Vagina (tissue), 2 donors: ENCODE results near the gene SAMMSON. TPM values are rescaled to one million over a fixed set of nuclear protein-coding genes. Genes with fewer than 3 reads are reported as not detected.

Source experiments
- DNase-seq, 2 donors: peaks; one replicate each; pipeline ENCODE4 v3.0.0-alpha.2; 2017; ENCODE audit errors: extremely low spot score in 2 of 2
- H3K27ac ChIP-seq: fragments of 200-600 bp; sonication (generic); one replicate; pipeline ENCODE4 v1.5.1; 2019
- H3K27me3 ChIP-seq: fragments of 200-600 bp; sonication (generic); one replicate; pipeline ENCODE4 v1.5.1; 2019
- H3K36me3 ChIP-seq, 2 donors: fragments of 200-600 bp; sonication (generic); one replicate each; pipeline ENCODE4 v1.5.1; 2017 to 2019
- H3K4me1 ChIP-seq: fragments of 200-600 bp; sonication (generic); one replicate; pipeline ENCODE4 v1.5.1; 2019
- H3K4me3 ChIP-seq, 2 donors: fragments of 200-600 bp; sonication (generic); 1 replicate in 1 of 2; 2 replicates in 1 of 2; pipeline ENCODE4 v1.5.1; 2016 to 2019
- H3K9me3 ChIP-seq: fragments of 200-600 bp; sonication (generic); one replicate; pipeline ENCODE4 v1.5.1; 2019
- POLR2A ChIP-seq, 2 donors: fragments of 450-650 bp; IDR thresholded peaks; one replicate each; pipeline ENCODE4 v1.6.1; 2017; ENCODE audit warnings: antibody characterized with exemption in 2 of 2, mild to moderate bottlenecking in 2 of 2, moderate library complexity in 2 of 2
- POLR2AphosphoS5 ChIP-seq, 2 donors: sonication (generic); formaldehyde crosslinking; IDR thresholded peaks; one replicate each; pipeline ENCODE4 v1.9.0; 2017; ENCODE audit warnings: antibody characterized with exemption in 2 of 2, mild to moderate bottlenecking in 2 of 2, low read depth in 1 of 2; ENCODE audit not compliant: insufficient read depth in 1 of 2
- intact Hi-C: fragments of 100-400 bp; cut with DNase I; formaldehyde crosslinking; loops from one replicate; pipeline ENCODE4 v1.15.1; 2023
- total RNA-seq: library from RNA; depleted of rRNA; stranded (reverse); fragments of >200 nt; gene quantifications from one replicate; pipeline ENCODE4 v1.2.3, GENCODE V29; 2016
- TF ChIP-seq, protein P1 (sequence below), 3 experiments: fragments of 450-650 bp in 2 of 3; fragments of 200-600 bp in 1 of 3; sonication (generic) in 1 of 3; IDR thresholded peaks; one replicate each; pipeline ENCODE4 v1.5.1; 2017 to 2019; ENCODE audit warnings: antibody characterized with exemption in 3 of 3, mild to moderate bottlenecking in 2 of 3, moderate library complexity in 2 of 3

SAMMSON gene
- total RNA-seq, 1 donor from 2014 or later = not detected

DNA sequence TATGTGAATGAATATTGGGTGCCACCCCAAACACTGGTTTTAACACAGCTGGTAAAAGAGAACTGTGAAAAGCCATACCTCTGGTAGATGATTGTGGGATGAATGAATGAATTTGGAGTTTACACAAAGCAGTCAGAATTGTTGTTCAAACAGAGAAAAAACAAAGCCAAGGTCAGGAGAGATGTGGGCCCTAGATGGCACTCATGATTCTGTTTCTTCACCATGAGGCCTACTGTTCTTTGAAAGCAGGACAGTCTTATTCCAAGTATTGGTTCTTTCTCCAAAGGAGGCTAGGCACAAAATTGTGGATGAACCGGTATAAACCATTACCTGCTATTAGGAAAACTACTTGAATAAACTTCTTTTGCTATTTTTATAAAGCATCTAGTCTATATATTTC lies 97.6 kb downstream of the SAMMSON start:
- TF ChIP-seq POLR2AphosphoS5 (IDR thresholded peaks at IDR 0.05; ENCODE audit: insufficient read depth in 1 of 2, low read depth in 1 of 2) = no peak
- TF ChIP-seq, protein P1, sequence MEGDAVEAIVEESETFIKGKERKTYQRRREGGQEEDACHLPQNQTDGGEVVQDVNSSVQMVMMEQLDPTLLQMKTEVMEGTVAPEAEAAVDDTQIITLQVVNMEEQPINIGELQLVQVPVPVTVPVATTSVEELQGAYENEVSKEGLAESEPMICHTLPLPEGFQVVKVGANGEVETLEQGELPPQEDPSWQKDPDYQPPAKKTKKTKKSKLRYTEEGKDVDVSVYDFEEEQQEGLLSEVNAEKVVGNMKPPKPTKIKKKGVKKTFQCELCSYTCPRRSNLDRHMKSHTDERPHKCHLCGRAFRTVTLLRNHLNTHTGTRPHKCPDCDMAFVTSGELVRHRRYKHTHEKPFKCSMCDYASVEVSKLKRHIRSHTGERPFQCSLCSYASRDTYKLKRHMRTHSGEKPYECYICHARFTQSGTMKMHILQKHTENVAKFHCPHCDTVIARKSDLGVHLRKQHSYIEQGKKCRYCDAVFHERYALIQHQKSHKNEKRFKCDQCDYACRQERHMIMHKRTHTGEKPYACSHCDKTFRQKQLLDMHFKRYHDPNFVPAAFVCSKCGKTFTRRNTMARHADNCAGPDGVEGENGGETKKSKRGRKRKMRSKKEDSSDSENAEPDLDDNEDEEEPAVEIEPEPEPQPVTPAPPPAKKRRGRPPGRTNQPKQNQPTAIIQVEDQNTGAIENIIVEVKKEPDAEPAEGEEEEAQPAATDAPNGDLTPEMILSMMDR (IDR thresholded peaks at IDR 0.05) = no peak
- TF ChIP-seq POLR2A (IDR thresholded peaks at IDR 0.05) = no peak
- Histone ChIP-seq H3K27me3 (no peaks in the 10 kb centered on the region), H3K36me3 (no peaks in the 10 kb centered on the region), H3K4me1 (no peaks in the 10 kb centered on the region), H3K4me3 (no peak overlapping the region), H3K9me3 (no peaks in the 10 kb centered on the region), H3K27ac (no peak overlapping the region)
- intact Hi-C loops = no loop called here
- no peak for DNase-seq

DNA sequence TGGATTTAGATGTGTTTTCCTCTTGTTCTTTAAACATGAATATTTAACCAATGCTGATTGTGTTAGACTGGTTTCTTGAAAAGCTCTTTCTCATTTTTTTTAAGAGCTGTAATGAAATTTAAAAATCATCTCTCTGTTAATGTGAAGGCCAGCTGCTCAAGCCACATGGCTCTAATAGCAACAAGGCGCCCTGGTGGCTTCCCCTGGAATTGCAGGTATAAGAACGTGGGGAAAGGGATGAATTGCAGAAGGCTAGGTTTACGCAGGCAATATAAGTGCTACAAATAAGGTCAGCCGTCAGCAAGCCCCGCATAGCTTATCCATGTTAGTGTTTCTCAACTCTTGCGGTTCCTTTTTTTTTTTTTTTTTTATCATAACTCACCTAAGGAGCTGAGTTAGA lies 108.5 kb downstream of the SAMMSON start:
- no peaks in the 10 kb centered on the region for H3K9me3 ChIP-seq
- no peaks in the 10 kb centered on the region for H3K36me3 ChIP-seq
- no peak for DNase-seq
- no peaks in the 10 kb centered on the region for H3K4me1 ChIP-seq
- H3K27me3 ChIP-seq = no peaks in the 10 kb centered on the region
- TF ChIP-seq, protein P1 (IDR thresholded peaks at IDR 0.05) = no peak
- TF ChIP-seq POLR2AphosphoS5 (IDR thresholded peaks at IDR 0.05; ENCODE audit: insufficient read depth in 1 of 2, low read depth in 1 of 2) (no peak), POLR2A (IDR thresholded peaks at IDR 0.05) (no peak)
- no peak overlapping the region for H3K4me3 ChIP-seq
- H3K27ac ChIP-seq = no peak overlapping the region
- intact Hi-C loops = no loop called here

DNA sequence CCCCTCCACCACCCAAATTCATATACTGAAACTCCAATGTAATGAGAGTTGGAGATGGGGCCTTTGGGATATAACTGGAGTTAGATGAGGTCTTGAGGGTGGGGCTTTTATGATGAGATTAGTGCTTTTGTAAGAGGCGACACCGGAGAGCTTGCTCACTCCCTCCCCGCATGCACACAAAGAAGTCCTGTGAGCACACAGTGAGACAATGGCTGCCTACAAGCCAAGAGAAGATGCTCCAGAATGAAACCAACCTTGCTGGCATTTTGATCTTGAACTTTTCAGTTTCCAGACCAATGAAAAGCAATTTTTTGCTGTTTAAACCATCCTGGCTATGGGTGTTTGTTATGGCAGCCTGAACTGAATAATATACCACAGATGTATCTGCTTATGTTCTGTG lies 109.0 kb downstream of the SAMMSON start:
- no peak for DNase-seq
- Histone ChIP-seq H3K27me3 (no peaks in the 10 kb centered on the region), H3K27ac (no peak overlapping the region)

DNA sequence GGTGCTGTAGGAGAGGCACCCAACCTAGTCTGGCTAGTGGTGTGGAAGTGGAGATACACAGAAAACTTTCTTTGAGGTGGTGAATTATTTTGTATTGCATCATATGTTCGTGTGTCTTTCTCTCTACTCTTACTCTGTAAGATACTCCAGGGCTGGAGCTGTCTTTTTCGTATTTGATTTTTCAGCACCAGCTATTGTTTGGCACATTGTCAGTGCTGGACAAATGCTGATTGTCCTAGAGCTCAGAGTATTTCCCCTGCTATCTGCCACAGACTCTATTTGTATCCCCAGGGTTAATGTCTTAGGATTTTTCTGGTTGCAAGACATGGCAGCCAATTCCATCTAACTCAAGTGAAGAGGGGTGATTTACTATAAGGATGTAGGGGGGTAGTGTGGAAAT lies 110.5 kb downstream of the SAMMSON start:
- H3K36me3 ChIP-seq = no peaks in the 10 kb centered on the region
- intact Hi-C loops = no loop called here
- no peak for DNase-seq
- H3K27me3 ChIP-seq = no peaks in the 10 kb centered on the region
- H3K9me3 ChIP-seq = no peaks in the 10 kb centered on the region
- H3K4me3 ChIP-seq = no peak overlapping the region
- H3K4me1 ChIP-seq = no peaks in the 10 kb centered on the region
- TF ChIP-seq, protein P1 (IDR thresholded peaks at IDR 0.05) = no peak
- no peak for TF ChIP-seq POLR2AphosphoS5 (IDR thresholded peaks at IDR 0.05; ENCODE audit: insufficient read depth in 1 of 2, low read depth in 1 of 2)
- TF ChIP-seq POLR2A (IDR thresholded peaks at IDR 0.05) = no peak
- H3K27ac ChIP-seq = no peak overlapping the region

More for the DNA sequence above, 109.0 kb downstream of the SAMMSON start:
- H3K4me3 ChIP-seq = no peak overlapping the region
- intact Hi-C loops = no loop called here
- H3K4me1 ChIP-seq = no peaks in the 10 kb centered on the region
- H3K36me3 ChIP-seq = no peaks in the 10 kb centered on the region
- H3K9me3 ChIP-seq = no peaks in the 10 kb centered on the region
- TF ChIP-seq, protein P1 (IDR thresholded peaks at IDR 0.05) = no peak
- no peak for TF ChIP-seq POLR2AphosphoS5 (IDR thresholded peaks at IDR 0.05; ENCODE audit: insufficient read depth in 1 of 2, low read depth in 1 of 2)
- no peak for TF ChIP-seq POLR2A (IDR thresholded peaks at IDR 0.05)

DNA sequence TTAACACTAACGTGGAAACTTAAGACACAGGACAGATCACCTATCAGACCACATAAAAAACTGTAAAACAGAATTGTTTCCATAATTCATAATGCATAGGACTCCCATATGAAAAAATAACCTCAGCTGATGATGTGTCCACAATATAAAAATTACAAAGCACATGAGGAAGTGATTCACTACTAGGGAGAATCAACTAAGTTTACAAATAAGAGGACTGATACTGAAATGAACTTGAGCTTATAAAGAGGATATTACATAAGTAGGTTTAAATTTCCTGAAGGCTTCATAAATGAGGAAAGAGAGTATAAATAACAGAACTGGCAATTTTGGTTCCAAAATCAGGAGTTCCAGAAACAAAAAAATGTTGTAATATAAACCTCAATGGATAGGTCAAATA lies 111.9 kb downstream of the SAMMSON start:
- Histone ChIP-seq H3K27ac (no peak overlapping the region), H3K4me3 (no peak overlapping the region), H3K4me1 (no peaks in the 10 kb centered on the region), H3K36me3 (no peaks in the 10 kb centered on the region), H3K27me3 (no peaks in the 10 kb centered on the region), H3K9me3 (no peaks in the 10 kb centered on the region)
- intact Hi-C loops = no loop called here
- TF ChIP-seq, protein P1 (IDR thresholded peaks at IDR 0.05) = no peak
- TF ChIP-seq POLR2A (IDR thresholded peaks at IDR 0.05) = no peak
- no peak for TF ChIP-seq POLR2AphosphoS5 (IDR thresholded peaks at IDR 0.05; ENCODE audit: insufficient read depth in 1 of 2, low read depth in 1 of 2)
- no peak for DNase-seq
